Measurements from ENCODE around the gene OR52K2. TPM values are rescaled to one million over a fixed set of nuclear protein-coding genes. Genes with fewer than 3 reads are reported as not detected.

Gene OR52K2
- polyA plus RNA-seq, 1 donor from 2014 or later, result not detected

- H3K79me2 ChIP-seq (replicated peaks; ENCODE audit: insufficient read depth, low read length), result no peaks in the 10 kb centered on the region
- H3K36me3 ChIP-seq (ENCODE audit: insufficient read depth, low read length), result no peaks in the 10 kb centered on the region
- no peak overlapping the region for H3K27ac ChIP-seq (ENCODE audit: low read length)
- no peaks in the 10 kb centered on the region for H4K20me1 ChIP-seq (ENCODE audit: insufficient read depth)
- H3K27me3 ChIP-seq (ENCODE audit: insufficient read depth, low read depth, low read length), result no peaks in the 10 kb centered on the region
- H3K4me2 ChIP-seq (ENCODE audit: low read length), result no peak overlapping the region
- H3K4me3 ChIP-seq (ENCODE audit: low read length), result no peak overlapping the region
- TF ChIP-seq MXI1 (conservative IDR thresholded peaks at IDR 0.05; ENCODE audit: poor library complexity, severe bottlenecking), result no peak
- TF ChIP-seq EZH2 (IDR thresholded peaks at IDR 0.05; ENCODE audit: borderline replicate concordance, insufficient read depth, low read length, poor library complexity, severe bottlenecking), result no peak
- no peak for TF ChIP-seq REST (IDR thresholded peaks at IDR 0.05; ENCODE audit: borderline replicate concordance)
- no peak for TF ChIP-seq RAD21 (conservative IDR thresholded peaks at IDR 0.05)
- TF ChIP-seq EP300 (conservative IDR thresholded peaks at IDR 0.05; ENCODE audit: poor library complexity, severe bottlenecking), result no peak
- TF ChIP-seq POLR2AphosphoS5 (IDR thresholded peaks at IDR 0.05), result no peak
- TF ChIP-seq SMC3 (conservative IDR thresholded peaks at IDR 0.05; ENCODE audit: poor library complexity), result no peak
- no peak for TF ChIP-seq TAF1 (IDR thresholded peaks at IDR 0.05; ENCODE audit: low read depth)
- TF ChIP-seq CTCF (IDR thresholded peaks at IDR 0.05; ENCODE audit: poor library complexity, severe bottlenecking), result no peak
- no peak overlapping the region for H2AFZ ChIP-seq (ENCODE audit: low read depth, low read length)
- H3K9ac ChIP-seq (ENCODE audit: low read length), result no peak overlapping the region
- no peaks in the 10 kb centered on the region for H3K9me3 ChIP-seq (ENCODE audit: low read length)
- no peaks in the 10 kb centered on the region for H3K9me2 ChIP-seq (ENCODE audit: insufficient read depth, low read length)
- no peaks in the 10 kb centered on the region for H3F3A ChIP-seq (ENCODE audit: insufficient read depth, low read length, poor library complexity, severe bottlenecking)
Observed at GRCh38 chr11:4465407-4465806, 16.3 kb downstream of the OR52K2 start.

GRCh38 chr11:4466131-4466870 is 17.2 kb downstream of the OR52K2 start:
- Histone ChIP-seq H3K4me2 (ENCODE audit: low read length) (no peak overlapping the region), H3K9me3 (ENCODE audit: low read length) (no peaks in the 10 kb centered on the region), H3K4me3 (ENCODE audit: low read length) (no peak overlapping the region), H3K9me2 (ENCODE audit: insufficient read depth, low read length) (no peaks in the 10 kb centered on the region), H3K79me2 (replicated peaks; ENCODE audit: insufficient read depth, low read length) (no peaks in the 10 kb centered on the region), H3F3A (ENCODE audit: insufficient read depth, low read length, poor library complexity, severe bottlenecking) (no peaks in the 10 kb centered on the region), H2AFZ (ENCODE audit: low read depth, low read length) (no peak overlapping the region), H3K9ac (ENCODE audit: low read length) (no peak overlapping the region), H3K36me3 (ENCODE audit: insufficient read depth, low read length) (no peaks in the 10 kb centered on the region), H3K27me3 (ENCODE audit: insufficient read depth, low read depth, low read length) (no peaks in the 10 kb centered on the region), H3K27ac (ENCODE audit: low read length) (no peak overlapping the region), H4K20me1 (ENCODE audit: insufficient read depth) (no peaks in the 10 kb centered on the region)
- TF ChIP-seq EP300 (conservative IDR thresholded peaks at IDR 0.05; ENCODE audit: poor library complexity, severe bottlenecking), result no peak
- no peak for TF ChIP-seq RAD21 (conservative IDR thresholded peaks at IDR 0.05)
- TF ChIP-seq MXI1 (conservative IDR thresholded peaks at IDR 0.05; ENCODE audit: poor library complexity, severe bottlenecking), result no peak
